Loucy (cell line): ENCODE measurements around the gene SLC4A5.

Experiments
- H2AFZ ChIP-seq: fragments of 200-600 bp; sonication (generic); 2 replicates; pipeline ENCODE4 v1.6.0; 2016; ENCODE audit warnings: antibody characterized with exemption, mild to moderate bottlenecking, low read length, moderate library complexity
- H3F3A ChIP-seq: fragments of 200-600 bp; 2 replicates; pipeline ENCODE4 v1.6.0; 2016; ENCODE audit warnings: antibody characterized with exemption, low read depth, mild to moderate bottlenecking
- H3K27me3 ChIP-seq: fragments of 200-600 bp; sonication (generic); 2 replicates; pipeline ENCODE4 v1.6.1; 2014; ENCODE audit warnings: low read length, mild to moderate bottlenecking; ENCODE audit not compliant: insufficient read depth, poor library complexity, severe bottlenecking
- H3K36me3 ChIP-seq: fragments of 200-600 bp; sonication (generic); 2 replicates; pipeline ENCODE4 v1.6.1; 2016; ENCODE audit warnings: low read length; ENCODE audit not compliant: insufficient read depth
- H3K4me1 ChIP-seq: fragments of 200-600 bp; sonication (generic); 2 replicates; pipeline ENCODE4 v1.5.1; 2014; ENCODE audit warnings: low read length, mild to moderate bottlenecking; ENCODE audit not compliant: insufficient read depth, poor library complexity, severe bottlenecking
- H3K4me2 ChIP-seq: fragments of 200-600 bp; sonication (generic); 2 replicates; pipeline ENCODE4 v1.6.0; 2014; ENCODE audit warnings: antibody characterized with exemption, low read length, low read depth, mild to moderate bottlenecking; ENCODE audit not compliant: poor library complexity, severe bottlenecking
- H3K4me3 ChIP-seq: fragments of 200-600 bp; sonication (generic); 2 replicates; pipeline ENCODE4 v1.5.1; 2014; ENCODE audit warnings: low read length, mild to moderate bottlenecking, mixed read lengths; ENCODE audit not compliant: poor library complexity, severe bottlenecking
- H3K79me2 ChIP-seq: fragments of 200-600 bp; sonication (generic); 2 replicates; pipeline ENCODE4 v1.6.1; 2014; ENCODE audit warnings: low read length; ENCODE audit not compliant: insufficient read depth
- H3K9ac ChIP-seq: fragments of 200-600 bp; sonication (generic); 2 replicates; pipeline ENCODE4 v1.6.0; 2014; ENCODE audit warnings: mild to moderate bottlenecking, low read depth, low read length, moderate library complexity; ENCODE audit not compliant: poor library complexity, severe bottlenecking
- H3K9me2 ChIP-seq: fragments of 200-600 bp; sonication (generic); replicated peaks from 2 replicates; pipeline ENCODE4 v1.6.1; 2016; ENCODE audit warnings: low read depth, low read length, mixed read lengths
- H3K9me3 ChIP-seq: fragments of 200-600 bp; sonication (generic); 2 replicates; pipeline ENCODE4 v1.6.1; 2014; ENCODE audit warnings: mild to moderate bottlenecking, antibody characterized with exemption, low read length, low read depth; ENCODE audit not compliant: insufficient read depth
- H4K20me1 ChIP-seq: fragments of 200-600 bp; sonication (generic); 2 replicates; pipeline ENCODE4 v1.6.0; 2014; ENCODE audit warnings: antibody characterized with exemption, low read length, mild to moderate bottlenecking; ENCODE audit not compliant: insufficient read depth, poor library complexity, severe bottlenecking
- EZH2phosphoT487 ChIP-seq: fragments of 200-600 bp; IDR thresholded peaks from 2 replicates; pipeline ENCODE4 v1.6.1; 2018; ENCODE audit warnings: antibody characterized with exemption, mild to moderate bottlenecking, moderate library complexity, borderline replicate concordance
- TF ChIP-seq, protein P1 (sequence below): fragments of 200-600 bp; sonication (generic); conservative IDR thresholded peaks from 2 replicates; pipeline ENCODE4 v1.5.1; 2014; ENCODE audit warnings: mild to moderate bottlenecking, antibody characterized with exemption, low read length

Gene SLC4A5

DNA sequence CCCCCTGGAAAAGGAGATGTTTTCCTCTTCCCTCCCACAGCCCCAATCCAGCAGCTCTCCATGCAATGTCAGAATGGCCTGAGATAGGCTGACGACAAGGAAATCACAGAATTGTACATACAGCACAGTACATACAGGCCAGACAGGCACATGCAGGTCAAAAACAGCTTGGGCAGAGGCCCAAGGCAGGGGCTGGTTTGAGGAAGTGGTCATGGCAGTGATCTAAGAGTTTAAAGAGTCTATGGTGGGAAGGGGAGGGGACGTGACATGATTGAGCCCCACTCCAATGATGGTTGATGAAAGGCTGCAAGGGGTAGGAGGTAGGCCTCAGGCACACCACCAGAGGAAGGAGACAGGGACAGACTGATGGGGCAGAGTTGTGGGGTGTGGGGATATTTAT is 32.6 kb upstream of the SLC4A5 start:
- peaks cover 23% of the 10 kb centered on the region for H3K4me1 ChIP-seq
- no peaks in the 10 kb centered on the region for H3K27me3 ChIP-seq
- H3K79me2 ChIP-seq, result peaks cover 22% of the 10 kb centered on the region; the same call in 1 of the 2 replicates
- no peak for TF ChIP-seq EZH2phosphoT487
- TF ChIP-seq, protein P1, sequence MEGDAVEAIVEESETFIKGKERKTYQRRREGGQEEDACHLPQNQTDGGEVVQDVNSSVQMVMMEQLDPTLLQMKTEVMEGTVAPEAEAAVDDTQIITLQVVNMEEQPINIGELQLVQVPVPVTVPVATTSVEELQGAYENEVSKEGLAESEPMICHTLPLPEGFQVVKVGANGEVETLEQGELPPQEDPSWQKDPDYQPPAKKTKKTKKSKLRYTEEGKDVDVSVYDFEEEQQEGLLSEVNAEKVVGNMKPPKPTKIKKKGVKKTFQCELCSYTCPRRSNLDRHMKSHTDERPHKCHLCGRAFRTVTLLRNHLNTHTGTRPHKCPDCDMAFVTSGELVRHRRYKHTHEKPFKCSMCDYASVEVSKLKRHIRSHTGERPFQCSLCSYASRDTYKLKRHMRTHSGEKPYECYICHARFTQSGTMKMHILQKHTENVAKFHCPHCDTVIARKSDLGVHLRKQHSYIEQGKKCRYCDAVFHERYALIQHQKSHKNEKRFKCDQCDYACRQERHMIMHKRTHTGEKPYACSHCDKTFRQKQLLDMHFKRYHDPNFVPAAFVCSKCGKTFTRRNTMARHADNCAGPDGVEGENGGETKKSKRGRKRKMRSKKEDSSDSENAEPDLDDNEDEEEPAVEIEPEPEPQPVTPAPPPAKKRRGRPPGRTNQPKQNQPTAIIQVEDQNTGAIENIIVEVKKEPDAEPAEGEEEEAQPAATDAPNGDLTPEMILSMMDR, result no peak
- peaks cover 6% of the 10 kb centered on the region for H4K20me1 ChIP-seq
- H3K36me3 ChIP-seq, result peaks cover 32% of the 10 kb centered on the region; the same call in 1 of the 2 replicates
- no peaks in the 10 kb centered on the region for H3K9me3 ChIP-seq
- no peak overlapping the region for H3K9ac ChIP-seq
- H3K9me2 ChIP-seq, result no peaks in the 10 kb centered on the region
- H3K4me2 ChIP-seq, result no peak overlapping the region
- H3F3A ChIP-seq, result no peaks in the 10 kb centered on the region
- no peak overlapping the region for H3K4me3 ChIP-seq
- no peak overlapping the region for H2AFZ ChIP-seq

GRCh38 chr2:74374509-74375205 is 31.4 kb upstream of the SLC4A5 start:
- peaks cover 2% of the 10 kb centered on the region for H4K20me1 ChIP-seq

GRCh38 chr2:74373985-74374384 is 30.8 kb upstream of the SLC4A5 start:
- H3K27me3 ChIP-seq, result no peaks in the 10 kb centered on the region
- no peak overlapping the region for H2AFZ ChIP-seq
- no peak overlapping the region for H3K4me3 ChIP-seq
- H3K36me3 ChIP-seq, result peaks cover 47% of the 10 kb centered on the region; the same call in 1 of the 2 replicates
- no peaks in the 10 kb centered on the region for H3F3A ChIP-seq
- no peak overlapping the region for H3K9ac ChIP-seq
- 0 out of 2 replicates have a peak, but pooled peaks cover 4% of the 10 kb centered on the region for H3K79me2 ChIP-seq
- no peaks in the 10 kb centered on the region for H3K9me3 ChIP-seq
- H3K9me2 ChIP-seq, result no peaks in the 10 kb centered on the region
- peaks cover 7% of the 10 kb centered on the region for H3K4me1 ChIP-seq
- TF ChIP-seq EZH2phosphoT487, result no peak
- TF ChIP-seq, protein P1, result no peak
- H4K20me1 ChIP-seq, result no peaks in the 10 kb centered on the region
- no peak overlapping the region for H3K4me2 ChIP-seq

More at GRCh38 chr2:74374509-74375205, 31.4 kb upstream of the SLC4A5 start:
- H3K36me3 ChIP-seq, result peaks cover 44% of the 10 kb centered on the region; the same call in 1 of the 2 replicates
- TF ChIP-seq, protein P1, result no peak
- TF ChIP-seq EZH2phosphoT487, result no peak
- no peak overlapping the region for H2AFZ ChIP-seq
- H3K4me2 ChIP-seq, result no peak overlapping the region
- H3F3A ChIP-seq, result no peaks in the 10 kb centered on the region
- no peak overlapping the region for H3K9ac ChIP-seq
- H3K27me3 ChIP-seq, result no peaks in the 10 kb centered on the region
- no peaks in the 10 kb centered on the region for H3K9me3 ChIP-seq
- no peak overlapping the region for H3K4me3 ChIP-seq
- no peaks in the 10 kb centered on the region for H3K9me2 ChIP-seq
- H3K79me2 ChIP-seq, result peaks cover 11% of the 10 kb centered on the region; the same call in 1 of the 2 replicates
- peaks cover 13% of the 10 kb centered on the region for H3K4me1 ChIP-seq
